K562 (cell line): ENCODE results near the gene KPNB1. TPM values are rescaled to one million over a fixed set of nuclear protein-coding genes. Genes with fewer than 3 reads are reported as not detected.
A peak's percentile ranks its signal among the peaks of the same experiment; 100 is the strongest.

Experiments used
- FOS ChIP-seq: IDR thresholded peaks from 3 replicates; pipeline ENCODE4 v1.6.1; 2011; ENCODE audit not compliant: insufficient read length; ENCODE audit errors: extremely low read depth
- HDAC1 ChIP-seq, 2 experiments: fragments of 450-650 bp; IDR thresholded peaks; 2 replicates each; pipeline ENCODE4 v1.6.1; 2016 to 2017; ENCODE audit warnings: inconsistent platforms in 1 of 2, mild to moderate bottlenecking in 1 of 2, moderate library complexity in 1 of 2
- LCOR ChIP-seq: sonication (generic); formaldehyde crosslinking; IDR thresholded peaks from 2 replicates; pipeline ENCODE4 v1.8.0; 2022; ENCODE audit warnings: mild to moderate bottlenecking, missing genetic modification reagents
- MAX ChIP-seq: sonication (generic); formaldehyde crosslinking; IDR thresholded peaks from 2 replicates; pipeline ENCODE4 v1.9.0; 2022; ENCODE audit warnings: mild to moderate bottlenecking, missing genetic modification reagents
- MEF2A ChIP-seq: IDR thresholded peaks from 2 replicates; pipeline ENCODE4 v1.6.1; 2011; ENCODE audit warnings: low read depth, mild to moderate bottlenecking, low read length, moderate library complexity; ENCODE audit not compliant: control insufficient read depth
- NRF1 ChIP-seq, 2 experiments: fragments of 450-650 bp; IDR thresholded peaks in 1 of 2; conservative IDR thresholded peaks in 1 of 2; 2 replicates each; pipeline ENCODE4 v1.6.1; 2014; ENCODE audit warnings: mild to moderate bottlenecking in 2 of 2
- RAD51 ChIP-seq: fragments of 450-650 bp; IDR thresholded peaks from 2 replicates; pipeline ENCODE4 v1.7.1; 2016; ENCODE audit warnings: low read depth, mild to moderate bottlenecking, borderline replicate concordance
- SAFB ChIP-seq: fragments of 200-400 bp; formaldehyde crosslinking; IDR thresholded peaks from 2 replicates; pipeline ENCODE4 v1.6.1; 2017; ENCODE audit warnings: low read depth, low read length, borderline replicate concordance
- SAP30 ChIP-seq: fragments of 200-600 bp; sonication (generic); IDR thresholded peaks from 2 replicates; pipeline ENCODE4 v1.6.1; 2012; ENCODE audit warnings: borderline replicate concordance, low read depth, mild to moderate bottlenecking, moderate library complexity, low read length, control low read depth, inconsistent platforms; ENCODE audit not compliant: insufficient read depth, poor library complexity, severe bottlenecking
- SMARCE1 ChIP-seq: fragments of 450-650 bp; IDR thresholded peaks from 2 replicates; pipeline ENCODE4 v1.7.1; 2016; ENCODE audit warnings: mild to moderate bottlenecking
- ZNF395 ChIP-seq: fragments of 200-800 bp; sonication (Bioruptor generic); IDR thresholded peaks from 2 replicates; pipeline ENCODE4 v1.6.1; 2017; ENCODE audit warnings: missing genetic modification characterization, missing compliant biosample characterization
- ZNF740 ChIP-seq, 3 experiments: fragments of 200-800 bp in 1 of 3; sonication (Bioruptor generic) in 1 of 3; sonication (generic) in 1 of 3; formaldehyde crosslinking in 1 of 3; IDR thresholded peaks; 2 replicates each; pipeline versions ENCODE4 v1.6.1 to v1.8.0; 2016 to 2022; ENCODE audit warnings: mild to moderate bottlenecking in 2 of 3, missing compliant biosample characterization in 2 of 3, missing genetic modification characterization in 2 of 3, missing genetic modification reagents in 1 of 3
- polyA plus RNA-seq, 8 experiments: library from polyadenylated mRNA; depleted of rRNA in 4 of 8; stranded (reverse) in 5 of 8; unstranded in 3 of 8; fragments of >200 nt; fragmentation: Nextera tagmentation in 2 of 8; fragmentation: Illumina TruSeq in 1 of 8; extraction: Ambion mirVana in 2 of 8; extraction: Trizol in 1 of 8; gene quantifications; 2 replicates each; pipeline versions ENCODE4 v1.2.1 to v1.2.3, GENCODE V29; 2011 to 2014; ENCODE audit warnings: inconsistent platforms in 1 of 8, missing spikeins in 1 of 8
- total RNA-seq, 7 experiments: library from RNA; depleted of rRNA in 6 of 7; stranded (reverse); fragments of >200 nt in 6 of 7; fragmentation: Illumina TruSeq in 2 of 7; extraction: Trizol in 2 of 7; gene quantifications; 2 replicates each; pipeline versions ENCODE4 v1.2.1 to v1.2.3, GENCODE V29; 2011 to 2021; ENCODE audit warnings: low replicate concordance in 1 of 7

The KPNB1 gene
- total and polyA plus RNA-seq, 9 of the 15 experiments (the other 6 are each of a cell fraction or from before 2014, with no cell fraction given), result 154 to 622 (median 354) TPM

- TF ChIP-seq MAX, result peak; percentile 85
- no peak for TF ChIP-seq LCOR
- TF ChIP-seq ZNF740 (CRISPR knock-in tag; IDR thresholded peaks at IDR 0.05), result peak; percentile 89
- TF ChIP-seq ZNF740 (tag; IDR thresholded peaks at IDR 0.05), result peak in 1 of 2 experiments; percentile 22; a peak in 1 of 4 replicates
- no peak for TF ChIP-seq MEF2A
- peak; percentile 59; the same call in 1 of the 2 replicates for TF ChIP-seq ZNF395 (CRISPR knock-in tag)
- TF ChIP-seq HDAC1 (IDR thresholded peaks at IDR 0.05), result peak in 1 of 2 experiments; percentile 71; a peak in 2 of 4 replicates
- TF ChIP-seq SAFB, result peak; percentile 45; the same call in 1 of the 2 replicates
- 0 out of 2 replicates have a peak, but pooled peaks have one; percentile 34 for TF ChIP-seq SMARCE1
- no peak for TF ChIP-seq FOS
- 0 out of 4 replicates have a peak, but pooled peaks of 1 of the 2 experiments have one; percentile 26 for TF ChIP-seq NRF1 (conservative IDR thresholded peaks at IDR 0.05 in 1 of 2, IDR thresholded peaks at IDR 0.05 in 1 of 2)
- TF ChIP-seq SAP30, result peak; percentile 77
- peak; percentile 46; the same call in 1 of the 2 replicates for TF ChIP-seq RAD51
These were observed 45.1 kb downstream of the KPNB1 start (continued) for GRCh38 chr17:47694581-47695428.
